ENCODE results near the gene MAN1A2. TPM values are rescaled to one million over a fixed set of nuclear protein-coding genes. Genes with fewer than 3 reads are reported as not detected.

Gene MAN1A2
- total RNA-seq, 1 experiment from 2014 or later = 38.1 TPM

- Histone ChIP-seq H3K4me1 (ENCODE audit: control insufficient read depth in 1 of 2, insufficient read depth in 2 of 2, low read length in 2 of 2) (no peaks in the 10 kb centered on the region; a peak in 1 of 4 replicates), H2AFZ (ENCODE audit: low read depth, low read length, poor library complexity, severe bottlenecking) (no peak overlapping the region), H3K27ac (ENCODE audit: low read depth, low read length) (no peak overlapping the region), H3K79me2 (ENCODE audit: insufficient read depth, low read length) (no peaks in the 10 kb centered on the region), H4K20me1 (ENCODE audit: insufficient read depth) (no peaks in the 10 kb centered on the region), H3K4me3 (replicated peaks in 1 of 2; ENCODE audit: low read depth in 1 of 2, low read length in 2 of 2) (no peak overlapping the region), H3K9me2 (ENCODE audit: insufficient read depth) (no peaks in the 10 kb centered on the region), H3K9me3 (ENCODE audit: control insufficient read depth in 1 of 2, insufficient read depth in 1 of 2, low read depth in 1 of 2, low read length in 2 of 2) (no peaks in the 10 kb centered on the region), H3K36me3 (ENCODE audit: control insufficient read depth in 1 of 2, insufficient read depth in 2 of 2, low read length in 2 of 2) (no peaks in the 10 kb centered on the region), H3K4me2 (ENCODE audit: low read length) (no peak overlapping the region), H3K27me3 (ENCODE audit: insufficient read depth, low read length) (no peaks in the 10 kb centered on the region), H3K9ac (ENCODE audit: low read length) (no peak overlapping the region)
- POLR2A ChIA-PET = no interaction called here
- CTCF ChIA-PET = no interaction called here
- RAD21 ChIA-PET (ENCODE audit: low non-redundant PET in 1 of 2, low total read pairs in 2 of 2, uncharacterized antibody in 2 of 2, unreplicated experiment in 2 of 2) = no interaction called here
- intact Hi-C loops (cut with micrococcal nuclease) = no loop called here
- ATAC-seq (no peak), DNase-seq (ENCODE audit: low read depth, low spot score) (no peak)
- no TSS peak for BruUV-seq (replicated peaks)
- TF ChIP-seq CEBPB (IDR thresholded peaks at IDR 0.05; ENCODE audit: low read depth) (no peak), EGR1 (IDR thresholded peaks at IDR 0.05; ENCODE audit: low read depth) (no peak), ELF1 (IDR thresholded peaks at IDR 0.05; ENCODE audit: borderline replicate concordance, low read depth) (no peak), SP1 (IDR thresholded peaks at IDR 0.05; ENCODE audit: low read depth) (no peak), SIN3A (IDR thresholded peaks at IDR 0.05; ENCODE audit: low read depth) (no peak), EZH2phosphoT487 (IDR thresholded peaks at IDR 0.05; ENCODE audit: borderline replicate concordance) (no peak), ZNF274 (IDR thresholded peaks at IDR 0.05; ENCODE audit: low read depth, low read length) (no peak), MAX (IDR thresholded peaks at IDR 0.05) (no peak), CTCF (IDR thresholded peaks at IDR 0.05 in 2 of 3, conservative IDR thresholded peaks at IDR 0.05 in 1 of 3; ENCODE audit: borderline replicate concordance in 1 of 3, insufficient read depth in 1 of 3, low read depth in 2 of 3, low read length in 2 of 3) (no peak), ZFX (IDR thresholded peaks at IDR 0.05) (no peak), POLR2A (IDR thresholded peaks at IDR 0.05; ENCODE audit: borderline replicate concordance, extremely low read depth, insufficient read depth, insufficient read length) (no peak), ATF3 (IDR thresholded peaks at IDR 0.05) (no peak), POLR2AphosphoS5 (IDR thresholded peaks at IDR 0.05; ENCODE audit: low read depth, low read length) (no peak), TCF7L2 (IDR thresholded peaks at IDR 0.05; ENCODE audit: borderline replicate concordance, extremely low read depth, insufficient read depth, insufficient read length) (no peak), FOSL1 (IDR thresholded peaks at IDR 0.05; ENCODE audit: low read depth) (no peak), JUND (IDR thresholded peaks at IDR 0.05) (no peak), SRF (IDR thresholded peaks at IDR 0.05; ENCODE audit: low read depth) (no peak), YY1 (IDR thresholded peaks at IDR 0.05; ENCODE audit: extremely low read depth, insufficient replicate concordance, low read depth, low read length) (no peak), CBX3 (IDR thresholded peaks at IDR 0.05; ENCODE audit: low read depth) (no peak), EZH2 (IDR thresholded peaks at IDR 0.05) (no peak)
Observed at GRCh38 chr1:117565745-117566455, 198.7 kb downstream of the MAN1A2 start.

Data from HCT116 (cell line).